ENCODE measurements around the gene RAP1GAP2.

GRCh38 chr17:2849327-2849670 is 53.1 kb downstream of the RAP1GAP2 start:
- TF ChIP-seq, protein P1, sequence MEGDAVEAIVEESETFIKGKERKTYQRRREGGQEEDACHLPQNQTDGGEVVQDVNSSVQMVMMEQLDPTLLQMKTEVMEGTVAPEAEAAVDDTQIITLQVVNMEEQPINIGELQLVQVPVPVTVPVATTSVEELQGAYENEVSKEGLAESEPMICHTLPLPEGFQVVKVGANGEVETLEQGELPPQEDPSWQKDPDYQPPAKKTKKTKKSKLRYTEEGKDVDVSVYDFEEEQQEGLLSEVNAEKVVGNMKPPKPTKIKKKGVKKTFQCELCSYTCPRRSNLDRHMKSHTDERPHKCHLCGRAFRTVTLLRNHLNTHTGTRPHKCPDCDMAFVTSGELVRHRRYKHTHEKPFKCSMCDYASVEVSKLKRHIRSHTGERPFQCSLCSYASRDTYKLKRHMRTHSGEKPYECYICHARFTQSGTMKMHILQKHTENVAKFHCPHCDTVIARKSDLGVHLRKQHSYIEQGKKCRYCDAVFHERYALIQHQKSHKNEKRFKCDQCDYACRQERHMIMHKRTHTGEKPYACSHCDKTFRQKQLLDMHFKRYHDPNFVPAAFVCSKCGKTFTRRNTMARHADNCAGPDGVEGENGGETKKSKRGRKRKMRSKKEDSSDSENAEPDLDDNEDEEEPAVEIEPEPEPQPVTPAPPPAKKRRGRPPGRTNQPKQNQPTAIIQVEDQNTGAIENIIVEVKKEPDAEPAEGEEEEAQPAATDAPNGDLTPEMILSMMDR (IDR thresholded peaks at IDR 0.05; ENCODE audit: borderline replicate concordance, extremely low read depth, low read length, poor library complexity, severe bottlenecking) = no peak
- no peak for TF ChIP-seq EZH2 (IDR thresholded peaks at IDR 0.05; ENCODE audit: borderline replicate concordance, low read depth, low read length, severe bottlenecking)

Data from DND-41 (cell line).